Stimulated activated naive B cell treated with anti-CD40 and anti-IgM and Interleukin-4, amounts not matched to agents 10 μg/mL and 1 μg/mL and 100 μg/mL, for 72 hours (primary cell): ENCODE measurements around the gene NXNL2.

Experiments
- ATAC-seq, 2 donors: fragments of 150-1000 bp; cut with Tn5 transposase; replicated peaks; 2 replicates each; pipeline ENCODE4 v1.10.0; 2021; ENCODE audit warnings: moderate library complexity in 1 of 2
- DNase-seq: peaks from one replicate; pipeline ENCODE4 v3.0.0; 2021
- H3K27ac Mint-ChIP-seq: one replicate; pipeline ENCODE4 v1.8.0; 2022; ENCODE audit warnings: mild to moderate bottlenecking, mixed read lengths
- H3K27me3 Mint-ChIP-seq, 2 donors: one replicate each; pipeline ENCODE4 v1.8.0; 2022; ENCODE audit warnings: mixed read lengths in 2 of 2
- H3K36me3 Mint-ChIP-seq, 2 donors: one replicate each; pipeline ENCODE4 v1.8.0; 2022; ENCODE audit warnings: mixed read lengths in 2 of 2, mild to moderate bottlenecking in 1 of 2
- H3K4me1 Mint-ChIP-seq, 2 donors: one replicate each; pipeline ENCODE4 v1.8.0; 2022; ENCODE audit warnings: mixed read lengths in 2 of 2, mild to moderate bottlenecking in 1 of 2
- H3K4me3 Mint-ChIP-seq, 2 donors: one replicate each; pipeline ENCODE4 v1.8.0; 2022; ENCODE audit warnings: mild to moderate bottlenecking in 2 of 2, mixed read lengths in 2 of 2, moderate library complexity in 1 of 2
- H3K9me3 Mint-ChIP-seq, 2 donors: one replicate each; pipeline ENCODE4 v1.8.0; 2022; ENCODE audit warnings: mixed read lengths in 2 of 2, mild to moderate bottlenecking in 1 of 2

NXNL2 gene

GRCh38 chr9:88578121-88579049 is 43.4 kb downstream of the NXNL2 start:
- no peaks in the 10 kb centered on the region for H3K9me3 Mint-ChIP-seq
- peaks cover 16 to 32% of the 10 kb centered on the region in 2 donors for H3K27me3 Mint-ChIP-seq
- ATAC-seq (peak; percentile 84 to 91), DNase-seq (peak; percentile 51)
- H3K27ac Mint-ChIP-seq, result no peak overlapping the region
- H3K4me3 Mint-ChIP-seq, result peak overlapping the region; percentile 64 to 72
- peaks cover 5 to 8% of the 10 kb centered on the region in 2 donors for H3K4me1 Mint-ChIP-seq
- H3K36me3 Mint-ChIP-seq, result no peaks in the 10 kb centered on the region

DNA sequence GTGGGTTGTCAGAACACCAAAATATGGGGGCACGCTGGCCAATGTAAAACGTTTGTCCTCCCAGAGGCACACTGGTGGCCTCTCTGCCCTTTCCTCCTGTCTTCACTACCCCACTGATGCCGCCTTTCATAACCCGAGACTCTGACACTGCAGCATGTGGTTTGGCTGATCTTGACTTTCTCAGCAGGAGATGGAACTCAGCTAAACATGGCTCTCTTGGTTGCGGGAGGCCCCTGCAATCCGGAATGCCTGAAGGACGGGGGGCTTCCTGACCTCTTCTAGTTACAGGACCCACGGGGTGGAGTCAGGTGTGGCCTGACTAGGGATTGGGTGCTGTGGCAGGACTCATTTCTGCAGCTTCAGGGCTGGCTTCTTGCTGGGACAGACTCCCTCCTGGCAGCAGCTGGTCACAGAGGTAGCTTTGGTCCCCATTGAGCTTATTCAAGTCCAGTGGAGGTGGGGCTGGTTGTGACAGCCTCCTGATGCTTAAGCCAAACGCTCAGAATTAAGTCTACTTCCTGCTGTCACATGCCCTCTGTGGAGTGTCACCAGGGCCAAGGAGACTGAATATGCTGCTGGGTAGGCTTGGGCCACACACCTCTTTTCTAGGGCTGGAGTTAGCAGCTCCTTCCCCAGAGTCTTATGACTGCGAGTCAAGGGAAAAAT is 44.2 kb downstream of the NXNL2 start:
- DNase-seq (no peak), ATAC-seq (no peak)
- no peaks in the 10 kb centered on the region for H3K9me3 Mint-ChIP-seq
- H3K27me3 Mint-ChIP-seq, result peaks cover 14 to 27% of the 10 kb centered on the region in 2 donors
- H3K27ac Mint-ChIP-seq, result no peak overlapping the region
- H3K4me1 Mint-ChIP-seq, result peaks cover 7 to 16% of the 10 kb centered on the region in 2 donors
- H3K36me3 Mint-ChIP-seq, result no peaks in the 10 kb centered on the region
- no peak overlapping the region for H3K4me3 Mint-ChIP-seq

GRCh38 chr9:88580961-88581360 is 46.0 kb downstream of the NXNL2 start:
- no peak overlapping the region for H3K27ac Mint-ChIP-seq
- H3K4me3 Mint-ChIP-seq, result no peak overlapping the region
- H3K36me3 Mint-ChIP-seq, result no peaks in the 10 kb centered on the region
- ATAC-seq (no peak), DNase-seq (no peak)
- H3K9me3 Mint-ChIP-seq, result no peaks in the 10 kb centered on the region
- peaks cover 10 to 24% of the 10 kb centered on the region in 2 donors for H3K4me1 Mint-ChIP-seq
- H3K27me3 Mint-ChIP-seq, result peaks cover 0 to 22% of the 10 kb centered on the region in 2 donors

DNA sequence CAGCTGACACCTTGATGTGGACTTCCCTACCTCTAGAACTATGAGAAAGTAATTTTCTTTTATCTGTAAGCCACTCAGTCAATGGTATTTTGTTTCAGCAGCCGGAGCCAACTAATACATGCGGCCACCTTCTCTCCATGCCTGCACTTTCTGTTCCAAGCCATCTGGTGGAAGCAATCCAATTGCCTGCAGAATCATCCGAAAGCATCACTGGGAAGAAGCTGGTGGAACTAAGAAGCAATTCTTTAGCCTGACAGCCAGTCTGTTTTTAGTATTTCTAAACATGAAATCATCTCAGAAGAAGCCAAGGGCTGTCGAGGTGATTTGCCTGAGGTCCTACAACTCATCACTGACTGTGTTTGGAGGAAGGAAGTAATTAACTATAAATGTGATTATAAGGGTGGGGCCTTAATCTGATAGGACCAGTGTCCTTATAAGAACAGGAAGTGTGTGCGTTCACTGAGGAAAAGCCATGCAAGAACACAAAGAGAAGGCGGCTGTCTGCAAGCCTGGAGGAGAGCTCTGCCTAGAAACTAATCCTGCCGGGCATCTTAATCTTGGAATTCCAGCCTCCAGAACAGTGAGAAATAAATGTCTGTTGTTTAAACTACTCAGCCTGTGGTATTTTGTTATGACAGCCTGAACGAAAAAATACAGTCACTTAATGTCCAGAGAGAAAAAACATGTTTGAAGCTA is 49.1 kb downstream of the NXNL2 start:
- Mint-ChIP-seq H3K4me3 (no peak overlapping the region), H3K9me3 (peaks cover 2 to 5% of the 10 kb centered on the region in 2 donors), H3K36me3 (no peaks in the 10 kb centered on the region), H3K27ac (no peak overlapping the region), H3K27me3 (no peaks in the 10 kb centered on the region), H3K4me1 (peaks cover 12 to 27% of the 10 kb centered on the region in 2 donors)
- ATAC-seq, result no peak
- no peak for DNase-seq

GRCh38 chr9:88585426-88585825 is 50.4 kb downstream of the NXNL2 start:
- ATAC-seq (no peak), DNase-seq (no peak)
- Mint-ChIP-seq H3K27me3 (no peaks in the 10 kb centered on the region), H3K27ac (no peak overlapping the region), H3K4me1 (peaks cover 12 to 27% of the 10 kb centered on the region in 2 donors), H3K9me3 (peaks cover 2 to 5% of the 10 kb centered on the region in 2 donors), H3K4me3 (no peak overlapping the region), H3K36me3 (no peaks in the 10 kb centered on the region)

- ATAC-seq (no peak), DNase-seq (no peak)
- no peak overlapping the region for H3K4me3 Mint-ChIP-seq
- peaks cover 12 to 27% of the 10 kb centered on the region in 2 donors for H3K4me1 Mint-ChIP-seq
- H3K36me3 Mint-ChIP-seq, result no peaks in the 10 kb centered on the region
- H3K27ac Mint-ChIP-seq, result no peak overlapping the region
- H3K27me3 Mint-ChIP-seq, result no peaks in the 10 kb centered on the region
- peaks cover 2 to 5% of the 10 kb centered on the region in 2 donors for H3K9me3 Mint-ChIP-seq
Measured at GRCh38 chr9:88586452-88586851, 51.5 kb downstream of the NXNL2 start.

DNA sequence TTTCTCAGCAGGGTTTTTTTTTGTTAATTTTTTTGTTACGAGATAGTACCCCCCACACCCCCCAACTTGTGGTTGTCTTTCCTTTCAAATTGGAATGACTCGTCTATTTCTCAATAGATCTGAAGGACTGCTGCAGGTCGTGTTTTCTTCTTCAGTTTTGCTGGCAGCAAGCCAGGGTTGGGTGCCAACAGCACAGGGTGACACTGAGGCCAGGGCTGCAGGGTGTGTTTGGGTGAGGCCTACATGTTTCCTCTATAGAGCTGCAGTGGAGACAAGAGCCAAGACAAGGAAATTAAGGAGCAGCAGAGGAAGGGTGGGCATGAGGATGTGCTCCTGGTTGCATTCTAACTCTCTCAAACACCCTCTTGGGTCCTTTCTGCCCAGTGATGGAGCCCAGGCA is 52.2 kb downstream of the NXNL2 start:
- Mint-ChIP-seq H3K4me1 (peaks cover 12 to 27% of the 10 kb centered on the region in 2 donors), H3K27ac (no peak overlapping the region), H3K4me3 (no peak overlapping the region), H3K9me3 (peaks cover 2 to 5% of the 10 kb centered on the region in 2 donors), H3K27me3 (no peaks in the 10 kb centered on the region), H3K36me3 (no peaks in the 10 kb centered on the region)
- no peak for ATAC-seq
- no peak for DNase-seq

DNA sequence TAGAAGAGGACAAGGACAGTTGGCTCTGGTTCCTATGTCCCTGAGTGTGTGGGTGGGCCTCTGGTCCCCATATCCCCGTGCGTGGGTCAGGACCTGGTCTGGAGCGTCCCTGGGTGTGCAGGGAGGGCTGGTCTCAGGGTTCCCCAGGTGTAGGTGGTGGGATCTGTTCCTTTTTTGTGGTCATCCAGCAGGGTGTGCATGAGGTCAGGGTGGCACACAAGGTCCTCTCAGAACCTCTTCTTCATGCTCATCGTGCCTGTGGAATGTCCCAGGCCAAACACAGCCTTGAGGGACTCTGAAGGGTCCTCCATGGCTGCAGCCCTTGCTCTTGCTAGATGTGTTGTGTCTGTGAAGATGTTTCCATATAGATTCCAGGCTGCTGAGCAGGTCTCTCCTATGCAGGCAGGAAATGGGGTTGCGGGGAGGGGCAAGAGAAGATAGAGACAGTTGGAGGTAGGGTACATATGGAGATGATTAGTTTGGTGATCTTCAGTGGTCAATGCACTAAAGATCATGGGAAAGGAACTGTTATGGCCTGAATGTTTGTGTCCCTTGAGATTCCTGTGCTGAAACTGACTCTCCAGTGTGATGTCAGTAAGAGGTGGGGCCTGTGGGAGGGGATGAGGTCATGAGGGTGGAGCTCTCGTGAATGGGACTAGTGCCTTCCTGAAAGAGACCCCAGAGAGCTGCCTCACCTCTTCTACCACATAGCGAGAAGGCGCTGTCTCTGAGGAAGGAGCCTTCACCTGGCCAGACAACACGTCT is 53.1 kb downstream of the NXNL2 start:
- no peaks in the 10 kb centered on the region for H3K36me3 Mint-ChIP-seq

DNA sequence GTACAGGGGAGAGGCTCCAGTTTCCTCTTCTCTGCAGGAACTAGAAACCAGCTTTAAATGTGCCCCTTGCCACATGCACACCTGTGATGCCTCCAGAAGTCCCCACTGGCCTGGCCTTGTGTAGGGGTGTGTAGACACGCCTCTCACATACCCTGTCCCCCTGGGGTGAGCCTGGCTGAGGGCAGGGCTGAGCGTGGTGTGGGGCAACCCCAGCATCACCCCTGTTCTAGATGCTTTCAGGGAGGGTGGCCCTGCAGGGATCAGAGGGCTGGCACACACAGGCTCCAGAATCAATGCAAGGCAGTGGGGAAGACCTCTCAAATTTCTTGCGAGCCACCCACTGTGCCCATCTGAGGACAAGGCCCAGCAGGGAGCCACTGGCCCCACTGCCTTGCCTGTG is 54.7 kb downstream of the NXNL2 start:
- ATAC-seq, result no peak
- no peaks in the 10 kb centered on the region for H3K36me3 Mint-ChIP-seq

More for the DNA sequence above, 53.1 kb downstream of the NXNL2 start:
- peak overlapping the region; percentile 79 for H3K27ac Mint-ChIP-seq
- no peak overlapping the region for H3K4me3 Mint-ChIP-seq
- peaks cover 12 to 27% of the 10 kb centered on the region in 2 donors for H3K4me1 Mint-ChIP-seq
- peak; percentile 17 for DNase-seq
- peaks cover 2 to 5% of the 10 kb centered on the region in 2 donors for H3K9me3 Mint-ChIP-seq
- no peaks in the 10 kb centered on the region for H3K27me3 Mint-ChIP-seq
- peak; percentile 79 to 85 for ATAC-seq

GRCh38 chr9:88590558-88591146 is 55.7 kb downstream of the NXNL2 start:
- H3K4me3 Mint-ChIP-seq, result no peak overlapping the region
- H3K27me3 Mint-ChIP-seq, result no peaks in the 10 kb centered on the region
- peaks cover 2 to 5% of the 10 kb centered on the region in 2 donors for H3K9me3 Mint-ChIP-seq
- H3K27ac Mint-ChIP-seq, result no peak overlapping the region
- DNase-seq, result no peak
- H3K36me3 Mint-ChIP-seq, result no peaks in the 10 kb centered on the region
- ATAC-seq, result no peak
- peaks cover 10 to 13% of the 10 kb centered on the region in 2 donors for H3K4me1 Mint-ChIP-seq

More for the DNA sequence above, 54.7 kb downstream of the NXNL2 start:
- DNase-seq, result no peak
- Mint-ChIP-seq H3K4me1 (peaks cover 10 to 15% of the 10 kb centered on the region in 2 donors), H3K9me3 (peaks cover 2 to 5% of the 10 kb centered on the region in 2 donors), H3K27me3 (no peaks in the 10 kb centered on the region), H3K4me3 (no peak overlapping the region), H3K27ac (no peak overlapping the region)

DNA sequence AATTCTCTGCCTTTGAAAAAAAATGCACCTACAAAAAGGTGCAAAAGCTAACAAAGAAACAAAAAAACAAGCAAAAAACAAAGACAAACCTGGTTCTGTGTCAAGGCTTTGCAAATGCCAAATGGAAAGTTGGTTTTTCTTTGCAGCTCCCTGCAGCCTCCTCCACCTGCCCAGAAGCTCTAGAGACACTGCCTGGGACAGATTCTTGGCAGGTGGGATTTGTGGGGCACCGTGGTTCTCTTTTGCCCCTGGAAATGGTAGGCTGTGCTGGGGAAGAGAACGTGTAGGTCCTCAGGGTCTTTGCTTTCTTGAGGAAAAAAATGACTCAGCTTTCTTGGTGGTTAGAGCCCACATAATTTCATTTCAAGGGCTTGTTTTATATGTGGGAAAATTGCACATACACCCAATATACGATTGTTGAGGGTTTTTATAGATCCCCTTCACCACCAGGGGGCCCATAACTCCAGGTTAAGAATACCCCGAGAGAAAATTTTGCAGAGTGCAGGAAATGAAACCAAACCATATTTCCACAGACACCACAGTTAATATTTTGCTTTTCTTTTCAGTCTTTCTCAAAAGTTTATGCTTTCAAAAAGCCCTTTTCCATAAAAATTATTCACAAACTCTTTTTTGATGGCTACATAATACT is 58.7 kb downstream of the NXNL2 start:
- Mint-ChIP-seq H3K4me1 (peaks cover 11 to 14% of the 10 kb centered on the region in 2 donors), H3K36me3 (no peaks in the 10 kb centered on the region), H3K27ac (no peak overlapping the region), H3K9me3 (no peaks in the 10 kb centered on the region), H3K27me3 (peaks cover 4 to 8% of the 10 kb centered on the region in 2 donors), H3K4me3 (no peak overlapping the region)
- DNase-seq (peak; percentile 20), ATAC-seq (peak; percentile 80 to 85)
